A673 (cell line): ENCODE data around the gene UNC5A.

Experiments
- EZH2 ChIP-seq: fragments of 200-600 bp; sonication (generic); IDR thresholded peaks from 2 replicates; pipeline ENCODE4 v1.6.1; 2017; ENCODE audit warnings: borderline replicate concordance, low read depth, mild to moderate bottlenecking, mixed read lengths, antibody characterized with exemption, low read length; ENCODE audit not compliant: poor library complexity, severe bottlenecking
- TF ChIP-seq, protein P1 (sequence below): fragments of 300-800, 200-600 bp; sonication (generic); conservative IDR thresholded peaks from 2 replicates; pipeline ENCODE4 v1.5.1; 2017; ENCODE audit warnings: low read depth, mild to moderate bottlenecking, antibody characterized with exemption, low read length, moderate library complexity, mixed read lengths

DNA sequence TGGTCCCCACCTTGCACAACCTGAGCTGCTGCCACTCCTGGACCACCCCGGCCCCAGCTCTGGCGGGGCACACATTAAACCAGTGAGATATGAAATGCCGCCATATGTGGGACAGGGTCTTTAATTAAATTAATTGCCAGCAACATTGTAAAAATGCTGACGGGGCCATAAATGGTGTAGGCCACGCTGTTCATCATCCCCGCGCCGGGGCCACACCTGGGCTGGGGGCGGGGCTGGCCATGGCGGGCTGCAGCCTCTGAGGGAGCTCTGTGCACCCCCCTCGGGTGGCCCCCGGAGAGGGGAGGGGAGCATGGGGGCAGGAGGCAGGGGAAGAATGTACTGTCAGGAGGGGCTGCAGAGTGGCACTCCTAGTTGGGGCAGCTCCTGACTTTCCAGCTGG, 41.0 kb downstream of the UNC5A start:
- TF ChIP-seq, protein P1, sequence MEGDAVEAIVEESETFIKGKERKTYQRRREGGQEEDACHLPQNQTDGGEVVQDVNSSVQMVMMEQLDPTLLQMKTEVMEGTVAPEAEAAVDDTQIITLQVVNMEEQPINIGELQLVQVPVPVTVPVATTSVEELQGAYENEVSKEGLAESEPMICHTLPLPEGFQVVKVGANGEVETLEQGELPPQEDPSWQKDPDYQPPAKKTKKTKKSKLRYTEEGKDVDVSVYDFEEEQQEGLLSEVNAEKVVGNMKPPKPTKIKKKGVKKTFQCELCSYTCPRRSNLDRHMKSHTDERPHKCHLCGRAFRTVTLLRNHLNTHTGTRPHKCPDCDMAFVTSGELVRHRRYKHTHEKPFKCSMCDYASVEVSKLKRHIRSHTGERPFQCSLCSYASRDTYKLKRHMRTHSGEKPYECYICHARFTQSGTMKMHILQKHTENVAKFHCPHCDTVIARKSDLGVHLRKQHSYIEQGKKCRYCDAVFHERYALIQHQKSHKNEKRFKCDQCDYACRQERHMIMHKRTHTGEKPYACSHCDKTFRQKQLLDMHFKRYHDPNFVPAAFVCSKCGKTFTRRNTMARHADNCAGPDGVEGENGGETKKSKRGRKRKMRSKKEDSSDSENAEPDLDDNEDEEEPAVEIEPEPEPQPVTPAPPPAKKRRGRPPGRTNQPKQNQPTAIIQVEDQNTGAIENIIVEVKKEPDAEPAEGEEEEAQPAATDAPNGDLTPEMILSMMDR: no peak
- no peak for TF ChIP-seq EZH2
